Measurements from ENCODE around the gene ARHGEF10L.
"Not testable (repeated sequence)": the region's sequence is repeated elsewhere in the genome, so short reads cannot be mapped to it uniquely, and the experiment has no call there.

ARHGEF10L gene

DNA sequence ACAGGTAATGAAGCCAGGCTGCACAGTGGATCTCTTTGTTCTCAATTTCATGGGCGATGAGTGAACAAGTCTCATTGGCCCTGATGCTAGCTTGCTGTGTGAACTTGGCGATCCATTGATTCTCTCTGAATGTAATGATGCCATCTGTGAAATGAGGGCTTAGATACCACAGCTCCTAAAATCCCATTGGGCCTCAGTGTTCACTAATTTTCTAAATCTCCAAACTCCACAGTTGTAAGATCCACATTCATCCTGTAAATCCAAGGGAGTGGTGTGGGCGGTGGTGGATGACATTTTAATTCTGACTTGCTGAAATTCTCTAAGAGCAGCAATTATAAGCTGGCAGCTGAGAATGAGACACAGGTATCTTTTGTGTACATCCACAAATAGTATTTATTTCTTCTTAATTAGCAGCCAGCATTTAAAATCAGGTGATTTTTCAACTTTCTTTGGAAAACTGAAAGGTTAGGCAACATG lies 206.0 kb downstream of the ARHGEF10L start:
- H3K9me2 ChIP-seq (replicated peaks; ENCODE audit: control insufficient read depth, low read length) = no peaks in the 10 kb centered on the region
- H3K27me3 ChIP-seq (ENCODE audit: control insufficient read depth, low read length) = no peaks in the 10 kb centered on the region
- no peak overlapping the region for H3K27ac ChIP-seq (ENCODE audit: low read depth, low read length)
- no peaks in the 10 kb centered on the region for H3K36me3 ChIP-seq (ENCODE audit: control insufficient read depth, low read length)
- H3K4me3 ChIP-seq (ENCODE audit: low read length) = no peak overlapping the region
- no peaks in the 10 kb centered on the region for H4K20me1 ChIP-seq (ENCODE audit: control insufficient read depth, insufficient read depth, low read depth, low read length)
- no peaks in the 10 kb centered on the region for H3F3A ChIP-seq (ENCODE audit: control insufficient read depth, insufficient read depth)
- H3K4me1 ChIP-seq (ENCODE audit: control insufficient read depth, low read length) = no peaks in the 10 kb centered on the region
- no peak for TF ChIP-seq EZH2phosphoT487 (IDR thresholded peaks at IDR 0.05; ENCODE audit: borderline replicate concordance, low read length)
- TF ChIP-seq, protein P1, sequence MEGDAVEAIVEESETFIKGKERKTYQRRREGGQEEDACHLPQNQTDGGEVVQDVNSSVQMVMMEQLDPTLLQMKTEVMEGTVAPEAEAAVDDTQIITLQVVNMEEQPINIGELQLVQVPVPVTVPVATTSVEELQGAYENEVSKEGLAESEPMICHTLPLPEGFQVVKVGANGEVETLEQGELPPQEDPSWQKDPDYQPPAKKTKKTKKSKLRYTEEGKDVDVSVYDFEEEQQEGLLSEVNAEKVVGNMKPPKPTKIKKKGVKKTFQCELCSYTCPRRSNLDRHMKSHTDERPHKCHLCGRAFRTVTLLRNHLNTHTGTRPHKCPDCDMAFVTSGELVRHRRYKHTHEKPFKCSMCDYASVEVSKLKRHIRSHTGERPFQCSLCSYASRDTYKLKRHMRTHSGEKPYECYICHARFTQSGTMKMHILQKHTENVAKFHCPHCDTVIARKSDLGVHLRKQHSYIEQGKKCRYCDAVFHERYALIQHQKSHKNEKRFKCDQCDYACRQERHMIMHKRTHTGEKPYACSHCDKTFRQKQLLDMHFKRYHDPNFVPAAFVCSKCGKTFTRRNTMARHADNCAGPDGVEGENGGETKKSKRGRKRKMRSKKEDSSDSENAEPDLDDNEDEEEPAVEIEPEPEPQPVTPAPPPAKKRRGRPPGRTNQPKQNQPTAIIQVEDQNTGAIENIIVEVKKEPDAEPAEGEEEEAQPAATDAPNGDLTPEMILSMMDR (IDR thresholded peaks at IDR 0.05; ENCODE audit: low read depth, low read length, poor library complexity, severe bottlenecking) = no peak
- no peak overlapping the region for H3K4me2 ChIP-seq (ENCODE audit: low read length)
- no peaks in the 10 kb centered on the region for H3K9me3 ChIP-seq (ENCODE audit: control insufficient read depth, insufficient read depth, low read length)
- H3K79me2 ChIP-seq (ENCODE audit: control insufficient read depth, low read length) = no peaks in the 10 kb centered on the region

DNA sequence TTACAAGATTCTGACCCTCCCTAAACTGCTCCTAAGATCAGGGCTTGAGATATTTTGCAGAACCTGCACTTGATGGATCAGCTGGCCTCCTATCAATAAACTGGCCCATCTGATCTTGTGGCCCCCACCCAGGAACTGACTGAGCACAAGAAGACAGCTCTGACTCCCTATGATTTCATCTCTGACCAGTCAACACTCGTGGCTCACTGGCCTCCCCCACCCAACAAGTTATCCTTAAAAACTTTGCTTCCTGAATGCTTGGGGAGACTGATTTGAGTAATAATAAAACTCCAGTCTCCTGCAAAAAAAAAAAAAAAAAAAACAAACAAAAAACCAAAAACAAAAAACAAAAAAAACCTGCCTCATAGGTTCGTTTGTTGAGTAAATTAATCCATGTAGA lies 206.8 kb downstream of the ARHGEF10L start:
- not testable (repeated sequence) for H3K4me3 ChIP-seq (ENCODE audit: low read length); H3K9me3 ChIP-seq (ENCODE audit: control insufficient read depth, insufficient read depth, low read length); H3K9me2 ChIP-seq (replicated peaks; ENCODE audit: control insufficient read depth, low read length); H3K27me3 ChIP-seq (ENCODE audit: control insufficient read depth, low read length); H4K20me1 ChIP-seq (ENCODE audit: control insufficient read depth, insufficient read depth, low read depth, low read length); H3K36me3 ChIP-seq (ENCODE audit: control insufficient read depth, low read length); H3F3A ChIP-seq (ENCODE audit: control insufficient read depth, insufficient read depth); H3K4me1 ChIP-seq (ENCODE audit: control insufficient read depth, low read length); H3K27ac ChIP-seq (ENCODE audit: low read depth, low read length); H3K79me2 ChIP-seq (ENCODE audit: control insufficient read depth, low read length); H3K4me2 ChIP-seq (ENCODE audit: low read length)

GRCh38 chr1:17746920-17747319 lies 207.4 kb downstream of the ARHGEF10L start:
- no peaks in the 10 kb centered on the region for H3K9me2 ChIP-seq (replicated peaks; ENCODE audit: control insufficient read depth, low read length)
- no peak overlapping the region for H3K4me2 ChIP-seq (ENCODE audit: low read length)
- TF ChIP-seq EZH2phosphoT487 (IDR thresholded peaks at IDR 0.05; ENCODE audit: borderline replicate concordance, low read length) = no peak
- TF ChIP-seq, protein P1 (IDR thresholded peaks at IDR 0.05; ENCODE audit: low read depth, low read length, poor library complexity, severe bottlenecking) = no peak
- no peaks in the 10 kb centered on the region for H3K9me3 ChIP-seq (ENCODE audit: control insufficient read depth, insufficient read depth, low read length)
- H3F3A ChIP-seq (ENCODE audit: control insufficient read depth, insufficient read depth) = no peaks in the 10 kb centered on the region
- no peak overlapping the region for H3K27ac ChIP-seq (ENCODE audit: low read depth, low read length)
- no peaks in the 10 kb centered on the region for H3K4me1 ChIP-seq (ENCODE audit: control insufficient read depth, low read length)
- no peaks in the 10 kb centered on the region for H3K79me2 ChIP-seq (ENCODE audit: control insufficient read depth, low read length)
- no peaks in the 10 kb centered on the region for H3K36me3 ChIP-seq (ENCODE audit: control insufficient read depth, low read length)
- no peaks in the 10 kb centered on the region for H4K20me1 ChIP-seq (ENCODE audit: control insufficient read depth, insufficient read depth, low read depth, low read length)
- H3K4me3 ChIP-seq (ENCODE audit: low read length) = no peak overlapping the region
- H3K27me3 ChIP-seq (ENCODE audit: control insufficient read depth, low read length) = no peaks in the 10 kb centered on the region

All from DOHH2 (cell line).